HG02642 (cell line): ENCODE results near the gene NKAIN4.
"Not testable (repeated sequence)": the region's sequence is repeated elsewhere in the genome, so short reads cannot be mapped to it uniquely, and the experiment has no call there.

Source experiments
- ATAC-seq: cut with Tn5 transposase; IDR thresholded peaks from one replicate; pipeline ENCODE4 v1.9.1; 2021; ENCODE audit warnings: mild to moderate bottlenecking; ENCODE audit not compliant: unreplicated experiment, poor library complexity

NKAIN4 gene

DNA sequence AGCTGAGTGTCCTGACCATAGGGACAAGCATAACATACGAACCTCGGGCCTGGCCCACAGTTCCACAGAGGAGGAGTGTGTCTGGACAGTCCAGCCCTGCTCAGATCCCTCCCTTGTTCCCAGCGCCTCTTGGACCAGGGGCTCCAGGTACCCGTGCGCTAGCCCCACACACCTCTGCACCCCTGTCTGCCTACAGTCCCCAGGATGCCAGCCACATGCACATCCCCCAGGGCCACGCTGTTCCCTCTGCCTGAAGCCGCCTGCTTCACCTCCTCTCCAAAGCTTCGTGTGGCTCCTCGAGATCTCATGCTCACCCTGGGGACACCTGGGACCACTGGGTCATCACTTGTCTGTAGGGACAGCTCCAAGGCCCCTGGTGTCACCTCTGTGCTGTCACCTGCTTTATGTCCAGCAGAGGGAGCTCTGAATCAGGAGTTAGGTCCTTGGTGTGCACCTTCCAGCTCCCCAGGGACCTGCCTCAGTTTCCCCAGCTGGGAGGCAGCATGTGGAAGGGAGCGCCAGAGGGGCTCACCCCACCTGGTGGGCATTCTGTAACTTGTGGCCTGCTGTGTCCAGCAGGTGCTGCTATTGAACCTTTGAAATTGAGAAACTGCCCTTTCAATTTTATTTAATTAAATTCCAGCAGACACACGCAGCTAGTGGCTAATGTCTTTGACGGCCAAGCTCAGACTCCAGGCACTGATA is 31.0 kb downstream of the NKAIN4 start:
- ATAC-seq: no peak

GRCh38 chr20:63222541-63222940 is 31.7 kb downstream of the NKAIN4 start:
- no peak for ATAC-seq

- ATAC-seq: not testable (repeated sequence)
These were observed 32.7 kb downstream of the NKAIN4 start for GRCh38 chr20:63221400-63222053.

DNA sequence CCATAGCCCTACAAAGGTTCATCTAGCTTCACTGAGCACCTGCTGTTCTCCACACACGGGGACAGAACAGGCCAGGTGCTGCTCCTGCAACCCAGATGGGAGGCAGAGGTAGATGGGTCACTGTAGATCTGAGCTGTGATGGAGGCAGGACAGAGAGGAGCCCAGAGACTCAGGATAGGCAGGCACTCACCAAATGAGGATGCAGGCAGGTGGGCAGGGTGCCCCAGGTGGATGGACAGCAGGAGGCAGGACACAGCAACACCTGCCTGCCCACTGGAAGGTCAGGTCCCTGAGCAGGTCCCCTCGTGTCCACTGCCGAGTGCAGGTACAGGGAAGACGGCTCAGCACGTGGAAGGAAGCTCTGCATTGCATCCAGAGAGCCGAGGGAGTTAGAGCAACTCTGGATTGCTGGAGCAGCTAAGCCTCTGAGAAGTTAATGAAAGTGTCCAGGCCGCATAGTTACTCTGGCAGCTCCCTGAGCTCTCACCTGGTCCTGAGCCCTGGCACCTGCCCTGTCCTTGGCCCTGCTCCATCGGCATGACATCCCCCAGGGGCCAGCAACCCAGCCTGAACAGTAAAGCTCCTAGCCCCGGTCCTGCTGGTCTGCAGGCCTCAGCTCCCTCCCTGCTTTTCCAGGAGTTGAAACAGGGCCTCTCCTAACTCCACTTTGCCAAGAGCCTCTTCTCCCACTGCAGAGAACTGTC is 33.4 kb downstream of the NKAIN4 start:
- no peak for ATAC-seq

DNA sequence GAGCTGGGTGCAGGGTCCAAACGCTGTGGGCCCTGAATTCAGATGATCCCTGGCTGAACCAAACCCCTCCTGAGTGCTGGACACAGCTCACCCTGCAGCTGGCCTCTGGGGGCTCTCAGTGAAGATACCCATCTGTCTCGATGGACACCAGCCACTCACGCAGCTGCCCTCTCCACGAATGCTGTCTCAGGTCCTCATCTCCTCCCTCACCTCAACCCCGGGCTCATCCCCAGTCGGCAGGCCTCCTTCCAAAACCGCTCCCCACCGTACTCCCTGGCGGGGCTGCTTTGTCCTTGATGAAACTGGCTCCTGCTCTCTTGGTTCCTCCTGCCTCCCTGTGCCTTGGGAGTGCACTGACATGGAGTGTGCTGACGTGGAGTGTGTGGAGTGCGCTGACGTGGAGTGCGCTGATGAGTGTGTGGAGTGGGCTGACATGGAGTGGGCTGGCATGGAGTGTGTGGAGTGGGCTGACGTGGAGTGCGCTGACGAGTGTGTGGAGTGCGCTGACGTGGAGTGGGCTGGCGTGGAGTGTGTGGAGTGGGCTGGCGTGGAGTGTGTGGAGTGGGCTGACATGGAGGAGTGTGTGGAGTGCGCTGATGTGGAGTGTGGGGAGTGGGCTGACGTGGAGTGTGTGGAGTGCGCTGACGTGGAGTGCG is 34.3 kb downstream of the NKAIN4 start:
- no peak for ATAC-seq

GRCh38 chr20:63219447-63219821 is 34.8 kb downstream of the NKAIN4 start:
- ATAC-seq: no peak

DNA sequence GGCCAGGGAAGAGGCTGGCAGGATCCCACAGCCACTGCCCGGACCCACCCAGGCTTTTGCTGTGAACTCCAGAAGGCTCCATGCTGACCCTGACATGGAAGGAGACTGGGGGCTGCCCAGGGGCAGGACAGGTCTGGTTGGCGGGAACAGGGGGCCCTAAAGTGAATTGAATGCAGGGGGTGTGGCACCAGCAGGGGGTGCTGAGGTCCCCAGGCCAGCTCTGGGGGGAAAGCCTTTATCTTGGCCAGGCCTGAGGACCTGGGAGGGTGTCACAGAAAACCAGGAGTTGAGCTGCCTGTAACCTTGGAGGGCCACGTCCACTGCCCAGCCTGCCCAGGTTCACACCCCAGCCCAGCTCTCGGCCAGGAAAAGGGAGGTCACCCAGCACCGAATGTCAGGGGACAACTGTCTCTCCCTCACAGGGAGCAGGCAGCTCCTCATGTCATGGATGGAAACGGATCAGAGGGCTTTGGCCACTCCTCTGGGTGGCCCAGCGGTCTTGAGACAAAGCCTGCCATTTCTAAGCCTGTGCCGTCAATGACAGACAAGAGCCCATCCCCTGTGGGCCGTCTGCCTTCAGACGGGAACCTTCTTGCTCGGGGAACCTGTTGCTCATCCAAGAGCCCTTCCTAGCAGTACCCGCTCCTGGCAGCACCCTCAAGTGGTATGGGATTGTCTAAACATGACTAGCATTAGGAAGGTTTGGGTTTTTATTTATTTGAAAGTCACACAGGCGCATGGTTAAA is 35.4 kb downstream of the NKAIN4 start:
- no peak for ATAC-seq

DNA sequence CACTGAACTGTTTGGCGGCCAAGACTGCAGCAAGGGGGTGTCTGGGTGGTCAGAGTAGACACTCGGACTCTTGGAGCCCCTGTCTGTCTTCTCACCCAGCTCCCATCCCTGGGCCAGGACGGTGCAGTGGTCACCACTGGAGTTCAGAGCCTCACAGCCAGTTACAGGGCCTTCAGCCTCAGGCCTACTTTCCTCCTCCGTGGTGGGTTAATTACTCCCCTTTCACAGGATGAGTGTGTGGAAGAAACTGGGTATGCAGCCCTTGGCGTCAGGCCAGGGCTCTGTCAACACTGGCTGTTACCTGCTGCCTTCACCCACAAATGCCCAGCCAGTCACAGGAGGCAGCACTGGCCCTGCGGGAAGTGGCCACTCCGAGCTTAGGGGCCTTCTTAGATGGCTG is 36.6 kb downstream of the NKAIN4 start:
- no peak for ATAC-seq

GRCh38 chr20:63216849-63217471 is 37.3 kb downstream of the NKAIN4 start:
- ATAC-seq: no peak

GRCh38 chr20:63216041-63216848 is 38.0 kb downstream of the NKAIN4 start, which contains the start of gene YTHDF1:
YTHDF1 (minus strand) TSS chr20:63216131; CDS start chr20:63215892, 239 bp downstream.
- ATAC-seq: peak; percentile 87

- peak; percentile 25 for ATAC-seq
These were observed 38.9 kb downstream of the NKAIN4 start for GRCh38 chr20:63215101-63216040.

- ATAC-seq: no peak
These were observed 39.7 kb downstream of the NKAIN4 start for GRCh38 chr20:63214514-63214913.

DNA sequence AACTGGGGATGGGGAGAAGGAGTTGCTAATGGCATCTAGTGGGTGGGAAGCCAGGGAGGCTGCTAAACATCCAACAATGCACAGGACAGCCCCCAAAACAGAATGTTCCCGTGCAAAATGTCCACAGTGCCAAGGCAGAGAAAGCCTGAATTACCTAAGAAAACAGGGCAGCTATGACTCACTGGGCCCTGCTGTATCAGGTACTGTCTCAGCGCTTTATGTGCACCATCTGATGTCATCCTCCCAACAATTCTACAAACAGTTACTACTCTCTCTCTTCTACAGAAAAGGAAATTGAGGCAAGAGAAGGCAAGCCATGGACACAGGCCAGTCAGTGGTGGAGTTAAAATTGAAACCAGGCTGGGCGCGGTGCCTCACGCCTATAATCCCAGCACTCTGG is 41.5 kb downstream of the NKAIN4 start:
- ATAC-seq: no peak

GRCh38 chr20:63212393-63212730 is 41.9 kb downstream of the NKAIN4 start:
- no peak for ATAC-seq

- ATAC-seq: no peak
These were observed 44.2 kb downstream of the NKAIN4 start for GRCh38 chr20:63210011-63210605.

- ATAC-seq: no peak
These were observed 45.8 kb downstream of the NKAIN4 start for GRCh38 chr20:63208346-63208909.

GRCh38 chr20:63206878-63207277 is 47.4 kb downstream of the NKAIN4 start:
- no peak for ATAC-seq
